Measurements from ENCODE around the gene ADAM11.

DNA sequence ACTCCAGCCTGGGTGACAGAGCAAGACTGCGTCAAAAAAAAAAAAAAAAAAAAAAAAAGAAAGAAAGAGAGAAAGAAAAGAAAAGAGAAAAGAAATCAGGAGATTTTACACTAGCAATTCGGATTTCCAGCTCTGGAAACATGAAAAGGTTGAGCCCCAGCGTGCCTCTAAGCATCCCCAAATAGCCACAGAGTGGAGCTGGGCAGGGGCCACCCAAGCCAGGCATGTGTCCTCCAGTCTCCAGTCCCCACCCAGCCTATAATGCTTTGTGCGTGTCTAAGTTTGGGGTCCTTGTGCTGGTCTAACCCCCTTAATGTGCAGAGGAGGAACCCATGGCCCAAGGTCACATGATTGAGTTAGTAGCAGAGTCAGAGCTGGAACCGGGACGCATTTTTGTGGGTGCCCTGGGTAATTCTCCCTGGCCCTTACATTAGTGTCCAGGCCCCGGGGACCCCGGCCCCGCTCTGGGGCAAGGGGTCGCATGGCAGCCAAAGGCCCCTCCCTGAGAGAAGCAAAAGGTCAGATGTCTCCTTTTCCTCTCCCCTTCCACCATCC, 19.9 kb downstream of the ADAM11 start:
- TF ChIP-seq, protein P1, sequence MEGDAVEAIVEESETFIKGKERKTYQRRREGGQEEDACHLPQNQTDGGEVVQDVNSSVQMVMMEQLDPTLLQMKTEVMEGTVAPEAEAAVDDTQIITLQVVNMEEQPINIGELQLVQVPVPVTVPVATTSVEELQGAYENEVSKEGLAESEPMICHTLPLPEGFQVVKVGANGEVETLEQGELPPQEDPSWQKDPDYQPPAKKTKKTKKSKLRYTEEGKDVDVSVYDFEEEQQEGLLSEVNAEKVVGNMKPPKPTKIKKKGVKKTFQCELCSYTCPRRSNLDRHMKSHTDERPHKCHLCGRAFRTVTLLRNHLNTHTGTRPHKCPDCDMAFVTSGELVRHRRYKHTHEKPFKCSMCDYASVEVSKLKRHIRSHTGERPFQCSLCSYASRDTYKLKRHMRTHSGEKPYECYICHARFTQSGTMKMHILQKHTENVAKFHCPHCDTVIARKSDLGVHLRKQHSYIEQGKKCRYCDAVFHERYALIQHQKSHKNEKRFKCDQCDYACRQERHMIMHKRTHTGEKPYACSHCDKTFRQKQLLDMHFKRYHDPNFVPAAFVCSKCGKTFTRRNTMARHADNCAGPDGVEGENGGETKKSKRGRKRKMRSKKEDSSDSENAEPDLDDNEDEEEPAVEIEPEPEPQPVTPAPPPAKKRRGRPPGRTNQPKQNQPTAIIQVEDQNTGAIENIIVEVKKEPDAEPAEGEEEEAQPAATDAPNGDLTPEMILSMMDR (IDR thresholded peaks at IDR 0.05; ENCODE audit: insufficient read depth, low read length, poor library complexity, severe bottlenecking): no peak
- no peak for TF ChIP-seq EZH2phosphoT487 (conservative IDR thresholded peaks at IDR 0.05; ENCODE audit: low read length)
